ENCODE results near the gene SLC16A2. TPM values are rescaled to one million over a fixed set of nuclear protein-coding genes. Genes with fewer than 3 reads are reported as not detected.

Gene SLC16A2
- total RNA-seq, 6 experiments from 2014 or later: 40.4 to 68.5 (median 48.1) TPM

GRCh38 chrX:74520896-74521295 lies 99.6 kb downstream of the SLC16A2 start:
- Mint-ChIP-seq H3K9me3 (no peaks in the 10 kb centered on the region), H3K4me3 (no peak overlapping the region), H3K4me1 (ENCODE audit: low read depth) (peaks cover 19% of the 10 kb centered on the region), H3K36me3 (ENCODE audit: low read depth) (no peaks in the 10 kb centered on the region), H3K27ac (no peak overlapping the region), H3K27me3 (ENCODE audit: insufficient read depth) (no peaks in the 10 kb centered on the region)
- no peak for DNase-seq
- no peak for TF ChIP-seq CTCF (IDR thresholded peaks at IDR 0.05)

- no peaks in the 10 kb centered on the region for H3K9me3 Mint-ChIP-seq
- DNase-seq: peak; percentile 4
- no peaks in the 10 kb centered on the region for H3K36me3 Mint-ChIP-seq (ENCODE audit: low read depth)
- no peak for TF ChIP-seq CTCF (IDR thresholded peaks at IDR 0.05)
- peaks cover 19% of the 10 kb centered on the region for H3K4me1 Mint-ChIP-seq (ENCODE audit: low read depth)
- no peaks in the 10 kb centered on the region for H3K27me3 Mint-ChIP-seq (ENCODE audit: insufficient read depth)
- no peak overlapping the region for H3K4me3 Mint-ChIP-seq
- no peak overlapping the region; the same call in 1 of the 2 replicates for H3K27ac Mint-ChIP-seq
Observed at GRCh38 chrX:74521961-74522751, 100.9 kb downstream of the SLC16A2 start.

DNA sequence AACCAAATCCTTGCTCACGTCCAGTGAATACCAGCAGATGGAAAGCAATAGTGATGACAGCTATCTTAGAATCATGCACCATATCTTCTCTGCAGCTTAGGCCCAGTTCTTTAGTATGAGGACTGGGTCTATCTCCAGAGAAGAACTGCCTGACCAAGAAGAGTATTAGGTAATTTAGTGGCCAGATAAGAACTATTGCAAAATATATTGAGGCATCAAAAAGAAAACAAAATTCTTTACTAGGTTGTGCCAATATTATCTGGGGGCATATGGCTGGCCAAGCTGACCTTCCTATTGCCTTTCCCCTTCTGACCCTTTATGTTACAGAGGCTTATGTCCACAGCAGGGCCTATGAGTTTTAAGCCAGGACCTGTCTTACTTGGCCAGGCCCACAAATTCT lies 101.9 kb downstream of the SLC16A2 start:
- TF ChIP-seq CTCF (IDR thresholded peaks at IDR 0.05): no peak
- no peak overlapping the region for H3K27ac Mint-ChIP-seq
- no peaks in the 10 kb centered on the region for H3K36me3 Mint-ChIP-seq (ENCODE audit: low read depth)
- peaks cover 19% of the 10 kb centered on the region for H3K4me1 Mint-ChIP-seq (ENCODE audit: low read depth)
- H3K4me3 Mint-ChIP-seq: no peak overlapping the region
- no peak for DNase-seq
- no peaks in the 10 kb centered on the region for H3K27me3 Mint-ChIP-seq (ENCODE audit: insufficient read depth)
- no peaks in the 10 kb centered on the region for H3K9me3 Mint-ChIP-seq

GRCh38 chrX:74523870-74524735 lies 102.8 kb downstream of the SLC16A2 start:
- Mint-ChIP-seq H3K4me3 (no peak overlapping the region), H3K9me3 (no peaks in the 10 kb centered on the region), H3K27me3 (ENCODE audit: insufficient read depth) (no peaks in the 10 kb centered on the region), H3K4me1 (ENCODE audit: low read depth) (peaks cover 19% of the 10 kb centered on the region), H3K27ac (no peak overlapping the region), H3K36me3 (ENCODE audit: low read depth) (no peaks in the 10 kb centered on the region)
- TF ChIP-seq CTCF (IDR thresholded peaks at IDR 0.05): no peak
- DNase-seq: no peak

- DNase-seq: no peak
- H3K4me1 Mint-ChIP-seq (ENCODE audit: low read depth): peaks cover 15% of the 10 kb centered on the region
- no peaks in the 10 kb centered on the region for H3K36me3 Mint-ChIP-seq (ENCODE audit: low read depth)
- H3K27me3 Mint-ChIP-seq (ENCODE audit: insufficient read depth): no peaks in the 10 kb centered on the region
- H3K27ac Mint-ChIP-seq: no peak overlapping the region
- no peak overlapping the region for H3K4me3 Mint-ChIP-seq
- TF ChIP-seq CTCF (IDR thresholded peaks at IDR 0.05): no peak
- H3K9me3 Mint-ChIP-seq: no peaks in the 10 kb centered on the region
Observed at GRCh38 chrX:74525116-74525515, 103.8 kb downstream of the SLC16A2 start.
